ENCODE results near the gene B3GLCT.

- TF ChIP-seq, protein P1, sequence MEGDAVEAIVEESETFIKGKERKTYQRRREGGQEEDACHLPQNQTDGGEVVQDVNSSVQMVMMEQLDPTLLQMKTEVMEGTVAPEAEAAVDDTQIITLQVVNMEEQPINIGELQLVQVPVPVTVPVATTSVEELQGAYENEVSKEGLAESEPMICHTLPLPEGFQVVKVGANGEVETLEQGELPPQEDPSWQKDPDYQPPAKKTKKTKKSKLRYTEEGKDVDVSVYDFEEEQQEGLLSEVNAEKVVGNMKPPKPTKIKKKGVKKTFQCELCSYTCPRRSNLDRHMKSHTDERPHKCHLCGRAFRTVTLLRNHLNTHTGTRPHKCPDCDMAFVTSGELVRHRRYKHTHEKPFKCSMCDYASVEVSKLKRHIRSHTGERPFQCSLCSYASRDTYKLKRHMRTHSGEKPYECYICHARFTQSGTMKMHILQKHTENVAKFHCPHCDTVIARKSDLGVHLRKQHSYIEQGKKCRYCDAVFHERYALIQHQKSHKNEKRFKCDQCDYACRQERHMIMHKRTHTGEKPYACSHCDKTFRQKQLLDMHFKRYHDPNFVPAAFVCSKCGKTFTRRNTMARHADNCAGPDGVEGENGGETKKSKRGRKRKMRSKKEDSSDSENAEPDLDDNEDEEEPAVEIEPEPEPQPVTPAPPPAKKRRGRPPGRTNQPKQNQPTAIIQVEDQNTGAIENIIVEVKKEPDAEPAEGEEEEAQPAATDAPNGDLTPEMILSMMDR (IDR thresholded peaks at IDR 0.05; ENCODE audit: insufficient read depth, low read length), result no peak
- no peak for TF ChIP-seq POLR2AphosphoS5 (IDR thresholded peaks at IDR 0.05; ENCODE audit: low read depth)
Measured at GRCh38 chr13:31200637-31200971, 829 bp downstream of the B3GLCT start.
